Measurements from ENCODE around the gene PINK1.

The PINK1 gene

DNA sequence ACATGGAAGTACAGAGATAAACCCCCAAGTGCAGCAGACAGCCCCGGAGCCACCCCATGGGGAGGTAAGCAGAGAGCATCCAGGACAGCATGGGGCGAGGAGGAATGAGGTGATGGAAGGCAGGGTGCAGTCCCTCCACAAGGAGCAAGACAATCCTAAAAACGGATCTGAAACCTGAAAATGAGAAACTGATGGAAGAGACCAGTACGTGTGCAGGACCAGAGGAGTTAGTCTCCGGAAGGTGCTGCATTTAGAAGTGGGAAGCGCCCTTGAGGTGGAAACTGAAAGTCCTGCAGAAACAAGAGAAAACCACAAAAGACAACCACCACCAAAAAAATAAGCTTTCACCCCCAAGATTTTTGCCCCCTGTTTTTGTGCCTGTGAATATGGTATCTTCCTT, 45.3 kb downstream of the PINK1 start:
- no peak for DNase-seq (ENCODE audit: low read depth in 4 of 4, low spot score in 1 of 4)

DNA sequence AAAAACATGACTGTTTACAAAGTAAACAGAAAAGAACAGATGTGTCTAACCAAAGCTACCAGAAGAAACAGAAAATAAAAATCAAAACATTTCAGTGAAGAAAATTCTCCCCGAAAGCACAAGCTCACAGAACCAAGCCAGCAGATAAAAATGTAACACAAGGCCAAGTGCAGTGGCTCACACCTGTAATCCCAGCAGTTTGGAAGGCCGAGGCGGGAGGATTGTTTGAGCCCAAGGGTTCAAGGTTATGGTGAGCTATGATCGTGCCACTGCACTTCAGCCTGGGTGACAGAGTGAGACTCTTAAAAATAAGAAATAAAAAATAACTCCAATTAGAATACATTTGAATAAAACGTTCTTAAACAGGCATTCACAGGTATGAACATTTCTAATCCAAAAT, 47.0 kb downstream of the PINK1 start:
- no peak for DNase-seq (ENCODE audit: low read depth in 4 of 4, low spot score in 1 of 4)

DNA sequence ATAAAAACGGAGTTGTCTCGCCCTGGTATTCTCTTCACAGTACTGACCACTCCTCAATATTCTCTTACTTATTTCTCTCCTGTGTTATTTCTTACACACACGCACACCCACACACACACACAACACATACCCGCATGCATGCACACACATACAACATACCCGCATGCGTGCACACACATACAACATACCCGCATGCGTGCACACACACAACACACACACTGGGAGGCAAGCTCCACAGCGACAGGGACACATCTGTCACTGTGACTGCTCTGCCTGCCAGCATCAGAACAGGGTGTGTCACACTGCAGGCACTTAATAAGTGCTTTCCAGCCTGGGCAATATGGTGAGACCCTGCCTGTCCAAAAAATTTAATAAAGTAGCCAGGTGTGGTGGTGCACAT, 48.7 kb downstream of the PINK1 start:
- DNase-seq (ENCODE audit: low read depth in 4 of 4, low spot score in 1 of 4): no peak

DNA sequence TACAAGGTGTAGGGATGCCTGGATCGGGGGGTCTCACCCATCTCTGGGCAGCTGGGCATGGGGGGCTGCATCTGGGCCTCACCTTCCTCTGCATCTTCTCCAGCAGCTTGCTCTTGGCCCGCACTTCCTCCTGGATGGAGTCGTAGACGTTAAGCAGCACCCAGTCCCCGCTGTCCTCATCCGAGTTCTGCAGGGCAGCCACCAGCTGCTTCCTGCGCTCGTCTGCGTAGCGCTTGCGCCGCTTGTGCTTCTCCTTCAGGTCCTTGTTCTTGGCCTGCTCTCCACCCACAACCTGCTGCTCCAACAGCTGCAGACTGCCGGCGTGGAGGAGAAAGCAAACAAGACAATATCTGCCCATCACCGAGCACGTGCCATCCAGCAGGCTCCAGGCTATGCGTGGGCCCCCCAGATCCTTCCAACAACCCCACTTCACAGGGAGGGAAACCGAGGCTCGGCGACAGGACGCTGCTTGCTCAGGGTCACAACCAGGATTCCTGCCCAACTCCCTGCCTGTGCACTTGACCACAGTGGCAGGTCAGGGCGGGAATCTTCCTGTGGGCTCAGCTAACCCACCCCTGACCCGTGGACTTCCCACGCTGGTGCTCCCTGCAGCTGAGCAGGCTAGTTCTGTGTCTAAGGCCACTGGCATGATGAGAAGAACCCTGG, 49.4 kb downstream of the PINK1 start:
- no peak for DNase-seq (ENCODE audit: low read depth in 4 of 4, low spot score in 1 of 4)

DNA sequence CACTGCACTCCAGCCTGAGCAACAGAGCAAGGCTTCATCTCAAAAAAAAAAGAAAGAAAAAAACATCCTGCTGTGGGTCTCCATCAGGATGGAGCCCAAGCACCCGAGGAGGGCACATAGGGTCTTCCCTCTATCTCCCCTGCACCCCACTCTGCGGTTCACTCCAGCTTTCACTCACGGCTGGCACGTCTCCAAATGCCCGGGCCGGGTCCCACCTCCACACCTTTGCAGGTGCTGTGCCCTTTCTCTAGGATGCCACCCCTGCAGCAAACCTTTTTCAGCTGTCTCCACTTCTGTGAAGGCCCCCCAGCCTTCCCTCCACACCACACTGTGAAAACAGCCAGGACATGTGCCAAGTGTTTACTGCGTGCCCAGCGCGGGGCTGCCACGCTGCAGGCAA, 50.4 kb downstream of the PINK1 start:
- DNase-seq (ENCODE audit: low read depth in 4 of 4, low spot score in 1 of 4): no peak

DNA sequence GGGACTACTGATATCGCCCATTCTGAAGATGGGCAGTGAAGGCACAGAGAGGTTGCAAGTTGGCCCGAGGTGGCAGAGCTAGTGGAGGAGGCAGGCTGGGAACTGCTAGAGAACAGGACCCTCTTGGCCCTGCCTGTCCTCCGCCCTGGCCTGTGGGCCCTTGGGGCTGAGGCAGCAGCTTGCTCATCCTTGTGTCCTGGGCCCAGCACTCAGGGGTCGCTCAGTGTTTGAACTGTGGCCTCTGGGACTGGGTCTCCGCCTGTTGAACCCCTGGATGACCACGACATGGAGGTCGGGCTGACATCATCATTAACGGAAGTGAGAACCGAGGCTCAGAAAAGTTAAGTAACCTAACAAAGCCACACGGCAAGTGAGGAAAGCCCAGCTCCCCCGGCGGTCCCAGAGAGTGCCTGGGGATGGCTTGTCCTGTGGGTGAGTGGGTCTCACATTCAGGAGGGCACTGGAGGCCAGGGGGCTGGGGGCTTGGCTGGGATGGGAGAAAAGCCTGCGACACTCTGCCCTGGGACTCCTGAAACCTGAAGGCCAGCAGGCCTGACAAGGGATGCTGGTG, 50.9 kb downstream of the PINK1 start:
- no peak for DNase-seq (ENCODE audit: low read depth in 4 of 4, low spot score in 1 of 4)

DNA sequence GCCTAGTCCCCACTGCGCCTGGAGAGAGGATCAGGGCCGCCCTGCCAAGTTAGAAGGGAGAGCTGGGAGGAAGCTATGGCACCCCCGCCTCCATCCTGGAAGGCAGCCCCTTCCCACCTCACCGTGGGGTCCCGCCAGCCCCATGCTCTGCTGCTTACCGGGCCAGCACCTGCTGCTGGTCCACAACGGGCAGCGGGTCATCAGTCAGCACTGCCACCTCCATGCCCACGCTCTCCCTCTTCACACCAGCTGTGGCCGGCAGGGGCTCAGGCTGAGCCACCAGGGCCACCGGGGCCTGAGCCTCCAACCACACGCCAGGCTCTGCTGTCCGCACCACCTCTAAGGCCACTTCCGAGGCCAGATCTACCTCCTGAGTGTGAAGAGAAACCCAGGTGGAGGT, 51.4 kb downstream of the PINK1 start:
- DNase-seq (ENCODE audit: low read depth in 4 of 4, low spot score in 1 of 4): no peak

DNA sequence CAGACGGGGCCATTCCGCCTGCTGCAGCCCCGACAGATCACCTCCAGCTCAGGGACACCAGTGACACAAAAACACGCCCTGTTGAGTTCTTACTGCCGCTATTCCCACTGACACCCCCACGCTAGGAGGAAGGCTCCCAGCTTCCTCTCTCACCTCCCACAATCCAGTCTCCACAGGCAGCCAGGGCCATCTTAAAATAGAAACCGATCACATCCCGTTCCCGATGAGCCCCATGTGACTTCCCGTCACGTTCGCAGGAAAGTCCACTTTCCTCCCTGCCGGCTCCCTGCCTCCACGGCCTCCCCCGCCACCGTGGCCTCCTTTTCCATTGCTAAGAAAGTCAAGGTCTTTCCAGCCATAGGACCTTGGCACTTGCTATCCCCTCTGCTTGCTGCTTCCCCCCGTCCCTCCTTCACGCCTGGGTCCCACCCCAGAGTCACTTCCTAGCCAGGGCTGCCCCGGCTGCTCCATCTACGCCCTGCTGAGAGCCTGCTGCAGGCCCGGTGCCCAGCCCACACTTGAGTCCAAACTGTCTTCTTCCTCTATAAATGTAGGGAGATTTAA, 51.9 kb downstream of the PINK1 start:
- DNase-seq (ENCODE audit: low read depth in 4 of 4, low spot score in 1 of 4): no peak

DNA sequence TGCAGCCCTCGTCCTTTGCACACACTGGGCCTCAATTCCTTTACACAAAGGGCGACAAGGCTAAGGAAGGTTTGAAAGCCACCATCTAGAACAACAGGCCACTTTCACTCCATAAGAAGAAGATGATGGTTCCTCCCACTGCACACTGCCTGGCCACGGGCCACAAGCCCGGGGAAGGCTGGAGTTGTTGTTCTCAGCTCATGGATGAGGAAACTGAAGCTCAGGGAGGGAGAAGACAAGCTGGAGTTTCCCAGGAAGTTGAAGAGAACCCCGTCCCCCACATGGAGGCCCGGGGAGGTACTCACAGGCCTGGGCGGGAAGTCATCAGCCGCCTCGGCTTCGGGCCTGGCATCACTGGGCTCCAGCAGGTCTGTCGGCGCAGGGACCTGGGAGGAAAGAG, 52.5 kb downstream of the PINK1 start:
- DNase-seq (ENCODE audit: low read depth in 4 of 4, low spot score in 1 of 4): no peak

DNA sequence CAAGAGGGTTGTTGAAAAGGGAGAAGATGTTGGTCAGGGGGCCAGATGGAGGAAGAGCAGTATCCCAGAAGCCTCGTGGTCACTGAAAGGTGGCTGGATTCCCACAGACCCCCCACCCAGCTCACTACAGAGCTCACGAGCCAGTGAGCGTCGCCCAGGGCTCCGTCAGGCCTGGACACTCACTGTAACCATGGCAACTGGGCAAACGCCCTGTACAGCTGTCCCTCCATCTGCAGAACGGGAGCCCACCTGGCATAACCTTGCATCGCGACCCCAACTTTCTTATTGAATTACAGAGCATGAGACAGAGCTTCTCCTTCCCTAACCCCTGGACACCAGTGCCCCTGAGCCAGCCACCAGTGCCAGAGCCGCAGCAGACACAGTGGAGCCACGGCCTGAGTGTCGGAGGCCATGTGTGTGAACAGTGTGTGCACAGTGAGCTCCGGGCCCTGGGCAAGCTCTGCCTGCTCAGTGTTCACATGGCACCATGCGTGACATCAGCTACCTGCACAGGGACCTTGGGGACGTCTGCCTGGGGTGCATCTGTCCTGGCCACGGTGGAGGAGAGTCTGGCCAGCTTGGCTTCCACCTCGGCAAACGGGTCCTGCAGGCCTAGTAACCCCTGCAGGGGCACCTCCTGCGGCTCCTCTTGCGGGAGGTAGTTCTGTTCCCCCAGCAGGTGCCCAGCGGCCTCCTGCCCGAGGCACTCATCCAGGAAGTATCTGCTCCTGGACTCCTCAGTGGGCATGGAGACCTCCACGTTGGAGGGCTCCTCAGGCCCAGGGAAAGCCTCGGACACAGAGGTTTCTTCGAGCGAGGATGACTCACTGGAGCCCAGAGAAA, 53.8 kb downstream of the PINK1 start:
- DNase-seq (ENCODE audit: low read depth in 4 of 4, low spot score in 1 of 4): no peak

DNA sequence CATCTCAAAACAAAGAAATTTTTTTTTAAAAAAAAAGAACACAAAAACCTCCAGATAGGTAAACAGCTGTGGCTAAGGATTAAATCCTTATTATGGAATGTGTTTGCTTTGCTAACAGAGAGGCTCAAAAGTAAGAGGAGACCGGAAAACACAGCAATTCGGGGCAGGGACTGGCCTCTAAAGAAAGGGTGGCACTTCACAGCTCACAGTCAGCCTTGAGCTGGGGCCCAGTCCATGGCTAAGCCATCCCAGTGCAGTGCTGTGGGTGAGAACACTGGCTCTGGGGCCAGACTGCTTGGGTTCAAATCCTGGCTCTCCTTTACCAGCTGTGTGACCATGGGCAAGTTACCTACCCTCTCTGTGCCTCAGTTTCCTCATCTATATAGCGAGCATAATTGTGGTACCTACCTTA, 56.4 kb downstream of the PINK1 start:
- no peak for DNase-seq (ENCODE audit: low read depth in 4 of 4, low spot score in 1 of 4)

DNA sequence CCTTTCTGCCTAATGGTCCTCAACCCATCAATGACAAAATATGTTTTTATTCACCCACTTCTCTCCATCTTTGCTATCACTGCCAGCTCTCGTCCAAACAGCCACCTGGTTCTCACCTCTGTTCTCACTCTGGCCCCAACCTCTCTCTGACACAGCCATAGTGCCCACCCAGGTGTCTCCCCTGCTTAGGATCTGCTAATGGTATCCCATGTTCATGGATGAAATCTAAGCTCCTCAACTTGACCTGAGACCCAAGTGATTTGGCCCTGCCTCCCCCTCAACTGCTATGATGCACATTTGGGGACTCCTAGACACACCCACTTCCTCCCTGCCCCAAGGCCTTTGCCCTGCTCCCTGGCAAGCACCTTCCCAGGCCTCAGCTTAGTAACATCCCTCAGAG, 58.6 kb downstream of the PINK1 start:
- DNase-seq (ENCODE audit: low read depth in 4 of 4, low spot score in 1 of 4): no peak

DNA sequence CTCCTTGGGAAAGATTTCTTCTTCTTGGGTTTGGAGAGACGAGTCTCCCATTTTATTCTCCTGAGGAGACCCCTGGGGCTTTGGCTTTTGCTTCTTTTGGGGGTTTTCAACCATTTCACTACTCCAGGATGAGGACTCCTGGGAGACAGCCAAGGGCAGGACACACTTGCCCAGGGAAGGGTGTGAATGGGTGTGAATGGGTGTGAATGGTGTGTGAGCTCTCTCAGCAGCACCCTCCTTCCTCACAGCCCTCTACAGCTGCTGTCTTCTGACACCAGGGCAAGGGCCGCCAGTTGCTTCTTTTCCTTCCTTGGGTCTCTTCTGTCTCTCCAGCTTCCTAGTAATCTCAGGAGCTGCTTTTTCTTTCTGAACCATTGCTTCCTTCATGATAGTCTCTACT, 60.4 kb downstream of the PINK1 start:
- no peak for DNase-seq (ENCODE audit: low read depth in 4 of 4, low spot score in 1 of 4)

DNA sequence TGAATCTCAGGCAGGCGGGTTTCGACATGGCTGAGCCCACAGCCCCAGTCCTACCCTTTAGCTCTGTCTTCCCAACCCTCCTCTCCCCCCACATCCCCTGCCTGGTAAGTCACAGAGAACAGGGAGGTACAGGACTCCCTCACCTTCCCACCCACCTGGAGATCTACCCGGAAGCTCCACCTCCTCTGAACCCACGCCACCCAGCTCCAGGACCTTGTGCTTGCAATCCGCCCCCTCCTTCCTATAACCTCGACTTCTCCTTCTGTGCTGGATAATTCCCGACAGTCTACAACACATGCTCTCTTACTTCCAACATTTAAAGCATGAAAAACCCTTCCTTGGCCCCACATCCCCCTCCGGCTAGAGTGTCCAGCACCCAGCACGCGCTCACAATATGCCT, 62.3 kb downstream of the PINK1 start:
- DNase-seq (ENCODE audit: low read depth in 4 of 4, low spot score in 1 of 4): no peak

DNA sequence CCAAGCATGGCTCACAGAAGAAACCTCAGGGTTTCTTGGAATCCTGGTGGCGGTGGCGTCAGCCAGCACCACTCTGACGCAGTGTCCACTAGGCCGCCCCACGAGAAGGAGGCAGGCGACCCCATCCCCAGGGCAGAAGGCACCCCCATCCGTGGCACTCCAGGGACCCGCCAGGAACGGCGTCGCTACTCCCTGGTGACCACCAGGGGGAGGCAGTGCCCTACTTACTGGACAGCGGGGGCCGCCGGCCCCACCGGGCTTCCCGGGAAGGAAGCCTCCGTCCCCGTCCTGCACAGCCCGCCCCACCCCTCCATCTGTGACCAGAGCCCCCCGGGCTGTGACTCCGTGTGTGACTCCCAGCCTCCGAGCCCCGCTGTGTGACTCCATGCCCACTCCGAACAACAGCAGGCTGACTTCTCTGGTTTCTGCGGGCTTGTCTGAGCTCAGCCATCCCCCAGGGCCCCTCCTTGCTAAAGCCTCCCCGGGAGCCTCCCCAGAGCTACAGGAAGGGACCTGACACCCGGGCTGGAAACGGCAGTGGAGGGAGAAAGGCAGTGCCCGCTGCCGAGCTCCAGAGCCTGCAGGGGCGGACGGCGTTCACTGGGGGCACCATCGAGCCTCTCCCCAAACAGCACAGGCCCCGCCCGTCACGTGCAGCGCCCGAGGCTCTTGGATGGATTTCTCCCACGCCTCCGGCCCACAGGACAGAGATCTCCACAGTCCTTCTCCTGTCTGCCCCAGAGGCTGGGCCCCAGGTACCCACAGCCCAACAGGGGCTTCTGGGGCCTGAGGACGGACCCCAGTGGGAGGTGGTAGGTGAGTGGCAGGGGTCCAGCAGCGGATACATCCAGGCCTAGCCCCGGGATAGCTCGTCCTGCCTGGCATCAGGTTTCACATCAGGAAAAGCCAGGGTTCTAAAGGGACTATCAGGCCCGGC, 63.4 kb downstream of the PINK1 start:
- peak; percentile 51 to 64 (median 54) for DNase-seq (ENCODE audit: low read depth in 4 of 4, low spot score in 1 of 4)

DNA sequence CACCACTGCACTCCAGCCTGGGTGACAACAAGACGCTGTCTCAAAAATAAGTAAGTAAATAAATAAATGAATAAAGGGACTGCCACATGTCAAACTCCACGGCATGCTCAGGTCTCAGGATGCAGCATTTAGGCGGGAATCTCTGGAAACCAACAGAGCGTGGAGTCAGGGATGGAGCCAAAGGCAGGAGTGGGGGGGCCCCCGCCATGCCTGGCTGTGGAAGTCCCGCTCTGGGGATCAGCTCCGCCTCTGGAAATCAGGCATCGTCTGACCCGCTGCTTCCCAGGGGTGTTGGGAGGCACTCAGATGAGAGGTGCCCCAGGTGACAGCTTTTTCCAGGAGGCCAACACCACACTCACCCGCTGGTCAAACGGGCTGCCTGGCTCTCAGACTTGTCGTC, 64.3 kb downstream of the PINK1 start:
- no peak for DNase-seq (ENCODE audit: low read depth in 4 of 4, low spot score in 1 of 4)

DNA sequence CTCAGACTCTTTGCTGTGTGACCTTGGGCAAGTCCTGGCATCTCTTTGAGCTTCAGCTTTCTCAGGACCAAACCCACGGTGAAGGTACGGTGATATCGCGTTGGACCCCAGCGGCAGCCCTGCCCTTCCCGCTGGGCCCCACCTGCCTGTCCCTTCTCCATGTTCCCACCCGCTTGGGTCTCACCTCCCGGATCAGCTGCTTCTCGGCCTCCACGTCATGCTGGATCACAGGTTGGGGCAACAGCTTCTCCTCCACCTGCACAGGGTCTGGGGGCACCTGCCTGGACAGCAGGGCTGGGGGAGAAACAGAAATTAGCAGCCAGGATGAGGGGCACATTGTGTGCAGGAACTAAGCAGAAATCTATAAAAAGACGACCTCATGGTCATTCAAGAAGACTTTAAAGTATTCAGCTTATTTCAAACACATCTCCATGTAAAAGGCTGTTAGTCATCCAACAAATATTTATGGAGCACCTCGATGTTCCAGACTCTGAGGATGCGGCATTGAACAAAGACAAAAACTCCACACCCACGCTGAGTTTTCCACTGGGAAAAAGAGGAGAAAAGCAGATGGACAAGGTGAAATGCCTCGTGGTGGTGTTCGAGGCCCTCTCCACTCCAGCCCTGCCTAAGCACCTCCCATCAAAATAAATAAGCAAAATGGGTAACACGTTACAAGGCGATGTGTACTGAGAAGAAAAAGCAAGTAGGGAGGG, 65.1 kb downstream of the PINK1 start:
- DNase-seq (ENCODE audit: low read depth in 4 of 4, low spot score in 1 of 4): no peak

DNA sequence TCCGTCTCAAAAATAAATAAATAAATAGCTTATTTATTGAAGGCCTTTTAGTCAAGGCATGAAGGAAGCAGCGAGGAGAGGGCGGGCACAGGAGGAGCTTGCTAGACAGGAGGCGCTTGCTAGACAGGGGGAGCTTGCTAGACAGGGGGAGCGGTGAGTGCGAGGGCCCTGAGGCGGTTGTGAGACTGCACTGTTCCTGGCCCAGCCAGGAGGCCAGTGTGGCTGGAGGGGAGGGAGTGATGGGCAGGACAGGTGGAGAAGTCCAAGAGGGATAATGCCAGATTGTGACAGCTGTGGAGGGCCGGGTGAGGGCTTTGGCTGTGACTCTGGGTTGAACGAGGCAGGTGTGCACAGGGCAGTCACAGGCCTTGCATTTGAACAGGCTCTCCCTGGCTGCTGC, 66.3 kb downstream of the PINK1 start:
- DNase-seq (ENCODE audit: low read depth in 4 of 4, low spot score in 1 of 4): no peak

DNA sequence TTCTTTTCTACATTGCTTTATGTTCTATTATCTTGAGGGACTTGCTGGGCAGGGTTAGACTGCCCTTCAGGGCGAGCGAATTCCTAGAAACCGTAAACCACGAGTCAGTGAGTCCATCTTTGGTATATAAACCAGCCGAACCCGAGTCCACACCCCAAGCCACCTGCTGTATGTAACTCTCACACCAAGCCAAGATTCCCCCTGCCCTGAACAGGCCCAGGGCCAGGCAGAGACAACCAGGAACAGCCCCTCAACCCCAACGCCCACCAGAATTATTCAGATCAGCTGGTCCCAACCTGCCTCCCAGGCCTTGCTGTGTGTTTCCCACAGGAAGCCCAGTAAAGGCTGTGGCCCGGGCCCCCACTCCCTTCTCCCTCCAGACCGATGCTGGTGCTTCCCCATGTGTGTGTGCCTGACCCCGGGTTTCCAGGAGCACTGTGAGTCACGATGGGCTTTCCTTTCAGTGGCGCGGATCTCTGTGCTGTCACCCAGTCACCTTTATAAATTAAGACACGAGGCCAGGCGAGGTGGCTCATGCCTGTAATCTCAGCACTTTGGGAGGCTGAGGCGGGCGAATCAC, 67.5 kb downstream of the PINK1 start:
- DNase-seq (ENCODE audit: low read depth in 4 of 4, low spot score in 1 of 4): no peak

Measured in stimulated activated CD4-positive, alpha-beta T cell treated with anti-CD3 and anti-CD28 coated beads, Interleukin-1b, Interleukin-23, amount 100 ng/mL, for 24 hours (primary cell).